ENCODE measurements around the gene SESTD1.
"Not testable (repeated sequence)": the region's sequence is repeated elsewhere in the genome, so short reads cannot be mapped to it uniquely, and the experiment has no call there.

Gene SESTD1

DNA sequence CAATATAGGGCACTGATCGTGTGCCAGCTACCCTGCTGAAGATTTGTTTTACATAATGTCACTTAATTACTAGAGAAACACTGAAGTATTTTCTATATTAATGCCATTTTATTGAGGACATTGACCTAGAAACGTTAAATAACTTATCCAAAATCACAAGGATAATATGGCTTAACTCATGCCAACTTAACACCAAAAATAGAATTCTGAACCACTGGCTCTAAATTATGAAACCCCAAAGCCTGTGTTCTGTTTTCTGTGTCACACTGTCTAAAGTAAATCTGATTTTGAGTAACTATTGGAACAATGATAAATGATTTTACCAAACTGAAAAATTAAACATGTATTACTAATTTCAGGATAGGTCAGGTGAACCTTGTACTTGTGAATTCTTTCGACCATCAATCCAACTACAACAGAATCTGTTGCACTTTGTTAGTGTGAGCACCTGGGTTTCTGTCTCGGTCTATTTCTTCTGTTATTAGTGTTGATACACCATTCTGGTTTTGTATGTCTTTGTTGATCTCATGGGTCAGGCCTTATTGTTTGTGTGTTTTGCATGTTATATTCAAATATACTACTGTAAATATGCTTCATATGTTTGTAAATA lies 166.4 kb downstream of the SESTD1 start:
- no peak for FAIRE-seq

DNA sequence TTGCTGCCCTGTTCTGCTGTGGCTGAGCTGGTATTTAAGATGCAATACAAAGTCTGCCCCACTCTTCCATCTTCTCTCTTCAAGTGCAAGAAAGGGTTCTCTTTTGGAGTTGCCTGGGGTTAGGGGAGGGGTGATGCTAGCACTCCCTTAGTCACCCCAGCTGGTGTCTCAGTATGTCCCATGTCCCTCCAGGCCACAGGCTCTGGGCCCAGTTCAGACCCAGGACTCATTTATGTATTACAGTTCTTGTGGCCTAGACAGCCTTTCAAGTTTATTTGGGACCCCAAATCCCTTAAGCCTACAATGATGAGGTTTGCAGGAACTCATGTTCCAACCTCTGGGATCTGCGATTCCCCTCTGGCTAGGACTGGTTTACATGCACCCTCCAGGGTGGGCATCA lies 167.5 kb downstream of the SESTD1 start:
- FAIRE-seq = no peak

DNA sequence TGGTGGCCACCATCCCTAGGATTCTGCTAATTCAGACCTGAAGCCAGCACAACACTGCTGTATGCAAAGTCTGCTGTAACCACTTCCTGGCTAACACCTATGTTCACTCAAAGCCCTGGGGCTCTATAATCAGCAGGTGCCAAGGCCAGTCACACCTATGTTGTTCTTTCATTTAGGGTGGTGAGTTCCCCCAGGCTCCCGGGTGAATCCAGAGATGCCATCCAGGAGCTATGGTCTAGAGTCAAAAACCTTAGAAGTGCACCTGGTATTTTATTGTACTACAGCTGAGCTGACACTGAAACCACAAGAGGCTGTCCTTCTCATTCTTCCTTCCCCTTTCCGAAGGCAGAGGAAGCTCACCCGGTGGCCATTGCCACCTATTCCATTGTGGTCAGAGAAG lies 168.5 kb downstream of the SESTD1 start:
- FAIRE-seq = no peak

DNA sequence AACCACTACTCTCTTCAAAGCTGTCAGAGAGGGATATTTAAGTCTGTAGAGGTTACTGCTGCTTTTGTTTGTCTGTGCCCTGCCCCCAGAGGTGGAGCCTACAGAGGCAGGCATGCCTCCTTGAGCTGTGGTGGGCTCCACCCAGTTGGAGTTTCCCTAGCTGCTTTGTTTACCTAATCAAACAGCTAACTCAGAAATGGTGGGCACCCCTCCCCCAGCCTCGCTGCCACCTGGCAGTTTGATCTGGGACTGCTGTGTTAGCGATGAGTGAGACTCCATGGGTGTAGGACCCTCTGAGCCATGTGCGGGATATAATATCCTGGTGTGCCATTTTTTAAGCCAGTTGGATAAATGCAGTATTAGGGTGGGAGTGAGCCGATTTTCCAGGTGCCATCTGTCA lies 171.7 kb downstream of the SESTD1 start:
- not testable (repeated sequence) for FAIRE-seq

DNA sequence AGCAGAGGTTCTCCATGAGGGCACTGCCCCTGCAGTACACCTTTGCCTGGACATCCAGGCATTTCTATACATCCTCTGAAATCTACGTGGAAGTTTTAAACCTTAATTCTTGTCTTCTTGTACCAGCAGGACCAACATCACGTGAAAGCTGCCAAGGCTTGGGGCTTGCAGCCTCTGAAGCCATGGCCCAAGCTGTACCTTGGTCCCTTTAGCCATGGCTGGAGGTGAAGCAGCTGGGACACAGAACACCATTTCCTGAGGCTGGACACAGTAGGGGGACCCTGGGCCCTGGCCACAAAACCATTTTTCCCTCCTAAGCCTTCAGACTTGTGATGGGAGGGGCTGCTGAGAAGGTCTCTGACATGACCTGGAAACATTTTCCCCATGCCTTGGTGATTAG lies 181.9 kb downstream of the SESTD1 start:
- FAIRE-seq = no peak

DNA sequence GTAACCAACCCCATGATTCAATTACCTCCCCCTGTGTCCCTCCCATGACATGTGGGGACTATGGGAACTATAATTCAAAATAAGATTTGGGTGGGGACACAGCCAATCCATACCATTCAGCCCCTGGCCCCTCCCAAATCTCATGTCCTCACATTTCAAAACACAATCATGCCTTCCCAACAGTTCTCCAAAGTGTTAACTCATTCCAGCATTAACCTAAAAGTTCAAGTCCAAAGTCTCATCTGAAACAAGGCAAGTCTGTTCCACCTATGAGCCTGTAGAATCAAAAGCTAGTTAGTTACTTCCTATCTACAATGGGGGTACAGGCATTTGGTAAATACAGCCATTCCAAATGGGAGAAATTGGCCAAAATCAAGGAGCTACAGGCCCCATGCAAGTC lies 182.7 kb downstream of the SESTD1 start:
- no peak for FAIRE-seq

DNA sequence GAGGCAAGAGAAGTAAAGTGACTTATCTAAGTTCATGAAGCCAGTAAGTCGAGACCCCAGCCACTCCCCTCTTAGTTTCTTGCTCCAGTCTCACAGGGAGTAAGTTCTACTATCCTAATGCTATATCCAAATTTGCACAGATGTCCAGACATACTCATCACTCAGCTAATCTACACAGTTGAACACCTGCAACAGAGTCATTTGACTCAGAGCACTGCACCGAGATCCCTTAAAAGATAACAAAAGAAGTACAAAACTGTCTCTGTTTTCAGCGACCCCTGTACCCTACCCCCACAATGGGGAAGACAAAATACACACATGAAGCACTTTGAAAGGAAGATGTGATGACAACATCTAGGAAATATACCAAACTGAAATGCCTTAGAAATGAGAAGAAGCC lies 192.1 kb downstream of the SESTD1 start:
- no peak for FAIRE-seq

DNA sequence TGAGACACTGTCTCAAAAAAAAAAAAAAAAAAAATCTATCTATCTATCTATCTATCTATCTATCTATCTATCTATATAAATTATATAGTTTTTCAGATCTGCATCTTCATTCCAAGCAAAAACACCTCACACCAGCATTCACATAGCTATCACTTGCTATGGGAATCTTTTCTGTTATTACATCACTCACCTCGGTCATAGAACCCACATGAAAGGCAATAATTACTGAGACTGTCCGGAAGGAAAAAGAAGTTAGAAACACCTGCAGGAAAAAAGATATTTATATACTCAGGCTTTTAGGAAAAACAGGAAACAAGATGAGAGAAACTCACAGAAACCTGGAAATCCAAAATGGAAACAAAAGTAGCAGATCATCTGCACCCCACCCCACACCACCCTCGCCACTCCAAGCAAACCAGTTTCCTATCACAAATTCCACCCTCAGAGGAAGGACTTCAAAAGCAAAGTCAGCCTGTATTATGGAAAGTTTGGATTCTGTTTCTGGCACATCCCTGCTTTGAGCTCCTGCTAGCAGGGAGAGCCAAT lies 192.7 kb downstream of the SESTD1 start:
- FAIRE-seq = no peak

DNA sequence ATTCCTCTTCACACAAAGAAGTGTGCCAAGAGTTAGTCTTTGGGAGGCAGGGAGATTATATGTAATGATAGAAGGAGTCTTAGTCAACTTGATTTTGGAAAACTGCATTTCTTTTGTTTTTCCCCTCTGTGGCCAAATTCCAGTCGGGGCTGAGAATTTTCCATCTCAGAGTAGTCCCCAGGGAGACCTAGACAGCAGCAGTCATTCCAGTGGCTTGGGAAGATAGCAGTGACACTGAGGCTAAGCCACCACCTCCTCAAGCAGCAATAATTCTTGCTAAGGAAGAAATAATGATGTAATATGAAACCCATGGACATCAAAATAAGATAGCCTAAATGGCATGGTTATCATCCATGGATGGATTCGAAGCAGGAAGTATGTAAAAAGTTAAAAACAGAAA lies 193.7 kb downstream of the SESTD1 start:
- FAIRE-seq = no peak

DNA sequence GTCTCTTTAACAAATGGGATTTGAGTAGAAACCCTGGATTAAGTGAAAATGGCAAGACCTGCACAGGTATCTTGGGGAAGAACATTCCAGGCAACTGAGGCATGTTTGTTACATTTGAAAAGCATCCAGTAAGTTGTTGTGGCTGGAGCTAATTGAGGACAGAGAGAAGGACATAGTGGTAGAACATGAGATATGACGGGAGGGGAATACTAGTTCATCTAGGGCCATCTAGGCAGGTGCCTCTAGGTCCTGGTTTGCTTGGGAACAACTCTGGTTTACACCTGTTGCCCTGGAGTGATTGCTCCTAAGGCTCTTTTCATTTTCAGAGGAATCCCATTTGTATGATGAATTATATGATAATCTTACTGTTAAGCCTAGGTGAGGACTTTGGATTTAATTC lies 194.9 kb downstream of the SESTD1 start:
- no peak for FAIRE-seq

DNA sequence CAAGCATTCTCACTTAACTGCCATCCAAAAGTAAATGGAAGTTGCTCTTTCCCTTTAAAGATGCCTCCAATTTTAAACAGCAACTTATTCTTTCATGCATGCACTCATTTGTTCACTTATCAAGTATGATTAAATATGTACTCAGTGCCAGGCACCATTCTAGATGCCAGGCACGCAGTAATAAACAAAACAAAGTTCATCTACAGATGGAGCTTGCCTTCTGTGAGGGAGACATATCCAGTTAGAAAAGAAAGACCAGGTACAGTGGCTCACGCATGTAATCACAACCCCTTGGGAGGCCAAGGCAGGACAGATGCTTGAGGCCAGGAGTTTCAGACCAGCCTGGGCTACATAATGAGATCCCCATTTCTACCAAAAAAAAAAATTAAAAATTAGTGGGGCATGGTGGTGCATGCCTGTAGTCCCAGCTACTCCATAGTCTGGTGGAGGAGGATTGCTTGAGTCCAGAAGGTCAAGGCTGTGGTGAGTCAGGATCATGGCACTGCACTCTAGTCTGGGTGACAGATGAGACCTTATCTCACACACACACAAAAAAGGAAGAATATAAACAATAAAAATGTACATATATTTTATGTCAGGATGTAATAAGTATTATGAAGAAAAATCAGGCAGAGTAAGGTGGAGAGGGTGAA lies 195.5 kb downstream of the SESTD1 start:
- no peak for FAIRE-seq

DNA sequence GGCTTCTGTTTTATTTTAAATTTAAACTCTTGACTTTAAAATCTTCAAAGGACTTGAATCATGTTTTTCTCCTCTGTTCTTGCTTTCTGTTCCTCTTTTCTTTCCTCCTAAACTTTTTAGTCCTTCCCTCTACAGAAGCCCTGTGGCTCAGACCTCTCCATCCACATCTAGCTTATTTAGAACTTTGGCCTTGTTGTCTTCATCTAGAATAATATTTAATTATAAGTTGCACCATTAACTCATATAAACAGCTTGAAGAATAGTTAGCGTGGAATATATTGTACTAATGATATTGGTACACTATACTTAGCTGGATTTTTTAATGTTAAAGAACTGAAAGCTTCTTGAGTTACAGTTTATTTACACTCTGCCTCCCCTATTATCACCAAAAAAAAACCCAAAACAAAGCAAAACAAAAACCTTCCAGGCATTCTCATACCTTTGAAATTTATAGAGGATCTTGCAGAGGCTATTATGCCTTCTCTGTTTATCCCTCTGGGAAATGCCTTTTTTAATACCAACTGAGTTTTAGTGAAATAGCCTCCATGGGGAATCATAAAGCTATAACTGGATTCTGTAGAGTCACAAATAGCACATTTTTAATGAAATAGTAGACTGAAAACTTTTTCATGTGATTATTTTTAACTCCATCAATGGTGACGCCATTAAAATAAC lies 205.5 kb downstream of the SESTD1 start:
- FAIRE-seq = no peak

DNA sequence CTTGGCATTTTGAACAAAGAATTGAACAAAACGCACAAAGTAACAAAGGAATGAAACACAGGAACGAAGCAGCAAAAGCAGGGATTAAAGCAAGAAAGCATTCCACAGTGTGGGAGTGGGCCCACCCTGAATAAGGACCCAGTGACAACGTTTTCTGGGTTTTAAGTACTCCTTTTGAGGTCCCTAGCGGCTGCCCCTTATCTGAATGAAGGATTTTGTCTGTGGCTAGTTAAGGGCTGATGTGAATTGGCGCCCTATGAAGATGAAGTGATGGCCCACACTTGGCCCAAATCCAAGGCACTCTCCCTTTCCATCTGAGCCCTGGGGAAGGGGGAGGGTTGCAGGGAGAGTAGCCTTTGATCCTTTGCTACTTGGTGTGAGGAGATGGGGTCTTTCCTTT lies 206.9 kb downstream of the SESTD1 start:
- FAIRE-seq = no peak

DNA sequence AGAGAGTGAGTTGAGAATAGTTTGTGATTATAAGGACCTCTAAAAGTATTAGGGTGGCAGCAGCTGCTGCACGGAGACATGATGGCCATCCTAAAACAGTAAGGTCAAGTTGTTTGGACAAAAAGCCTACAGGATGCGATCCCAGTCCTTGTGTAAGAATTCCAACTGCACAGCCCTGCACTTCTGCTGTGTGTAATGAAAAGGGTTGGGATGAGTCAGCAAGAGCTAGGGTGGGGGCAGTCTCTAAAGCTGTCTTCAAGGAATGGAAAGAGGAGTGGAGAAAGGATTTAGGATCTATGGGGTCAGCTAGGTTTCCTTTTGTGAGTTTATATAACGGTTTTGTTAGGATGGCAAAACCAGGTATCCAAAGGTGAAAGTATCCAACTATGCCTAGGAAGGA lies 211.1 kb downstream of the SESTD1 start:
- not testable (repeated sequence) for FAIRE-seq
